Measurements from ENCODE around the gene CAMKK1. TPM values are rescaled to one million over a fixed set of nuclear protein-coding genes. Genes with fewer than 3 reads are reported as not detected.

CAMKK1 gene
- polyA plus RNA-seq, 2 of the 4 experiments (the other 2 are of a cell fraction) = 6.9 to 14.8 TPM

- WGBS (ENCODE audit: missing lambda C conversion rate) = 82% methylated on average over 4 of the region's 4 CpGs
- Histone ChIP-seq H3K4me3 (no peak overlapping the region), H3K9me3 (no peaks in the 10 kb centered on the region), H3K27ac (no peak overlapping the region), H3K4me1 (no peaks in the 10 kb centered on the region), H3K4me2 (no peak overlapping the region)
- FAIRE-seq (no peak), ATAC-seq (no peak), DNase-seq (ENCODE audit: low read depth in 1 of 2, low spot score in 1 of 2) (no peak)
- CTCF ChIA-PET = interaction anchor here (0.6 to 12.7 kb wide), 21 partner anchors 10 to 320 kb away, joined by 3 to 491 read pairs (median 7); partner anchors contain the start of genes HASPIN and NCBP3
- TF ChIP-seq CTCF (IDR thresholded peaks at IDR 0.05) (no peak), KDM1A (IDR thresholded peaks at IDR 0.05; ENCODE audit: low read depth) (no peak), ZNF302 (CRISPR knock-in tag; IDR thresholded peaks at IDR 0.05) (no peak), EHF (CRISPR knock-in tag; IDR thresholded peaks at IDR 0.05) (no peak)
- POLR2A ChIA-PET = interaction anchor here (0.8 kb wide), 1 partner anchor 19 kb away, joined by 3 read pairs; no protein-coding TSS in a partner anchor
These were observed 66.7 kb downstream of the CAMKK1 start for GRCh38 chr17:3826191-3826590.

GRCh38 chr17:3821101-3821500 is 71.8 kb downstream of the CAMKK1 start:
- CTCF ChIA-PET = interaction anchor here (0.7 to 12.7 kb wide), 4 partner anchors 8 to 88 kb away, joined by 4 to 491 read pairs (median 5); no protein-coding TSS in a partner anchor
- WGBS (ENCODE audit: missing lambda C conversion rate) = 96% methylated on average over 9 of the region's 9 CpGs
- TF ChIP-seq TP53 (CRISPR knock-in tag; IDR thresholded peaks at IDR 0.05) = no peak
- TF ChIP-seq CEBPB (IDR thresholded peaks at IDR 0.05) = no peak
- TF ChIP-seq CBX2 (IDR thresholded peaks at IDR 0.05; ENCODE audit: borderline replicate concordance, low read depth) = no peak
- no peak for TF ChIP-seq USF2 (IDR thresholded peaks at IDR 0.05)
- TF ChIP-seq MAFK (IDR thresholded peaks at IDR 0.05; ENCODE audit: partially characterized antibody) = no peak
- TF ChIP-seq HEYL (CRISPR knock-in tag; IDR thresholded peaks at IDR 0.05) = no peak
- no peak for TF ChIP-seq ZNF302 (CRISPR knock-in tag; IDR thresholded peaks at IDR 0.05)
- TF ChIP-seq JUN (IDR thresholded peaks at IDR 0.05) = no peak

GRCh38 chr17:3818786-3819185 is 74.1 kb downstream of the CAMKK1 start:
- FAIRE-seq = peak; percentile 54
- no peak for DNase-seq (ENCODE audit: low read depth in 1 of 2, low spot score in 1 of 2)
- Histone ChIP-seq H3K27ac (no peak overlapping the region), H3K9me3 (no peaks in the 10 kb centered on the region), H3K4me2 (no peak overlapping the region), H3K4me1 (no peaks in the 10 kb centered on the region), H3K4me3 (no peak overlapping the region)
- ChIA-PET POLR2A (no interaction called here), CTCF (interaction anchor here (5.4 to 16.6 kb wide), 2 partner anchors 8 to 83 kb away, joined by 33 to 303 read pairs; no protein-coding TSS in a partner anchor)
- WGBS (ENCODE audit: missing lambda C conversion rate) = 79% methylated on average over 6 of the region's 6 CpGs
- no peak for ATAC-seq
- no peak for TF ChIP-seq NR3C1 (IDR thresholded peaks at IDR 0.05)
- TF ChIP-seq CTCF (IDR thresholded peaks at IDR 0.05) = no peak
- no peak for TF ChIP-seq NFE2L2 (conservative IDR thresholded peaks at IDR 0.05; ENCODE audit: low read length)
- TF ChIP-seq E2F6 (IDR thresholded peaks at IDR 0.05; ENCODE audit: borderline replicate concordance, low read depth) = no peak
- TF ChIP-seq REST (IDR thresholded peaks at IDR 0.05) = no peak
- no peak for TF ChIP-seq FOXS1 (CRISPR knock-in tag; IDR thresholded peaks at IDR 0.05)
- TF ChIP-seq ZSCAN20 (CRISPR knock-in tag; IDR thresholded peaks at IDR 0.05) = no peak
- no peak for TF ChIP-seq RFX5 (IDR thresholded peaks at IDR 0.05)
- no peak for TF ChIP-seq POLR2AphosphoS2 (conservative IDR thresholded peaks at IDR 0.05; ENCODE audit: low read length)
- TF ChIP-seq USF2 (IDR thresholded peaks at IDR 0.05) = no peak
- no peak for TF ChIP-seq JUNB (IDR thresholded peaks at IDR 0.05)
- TF ChIP-seq BHLHE40 (IDR thresholded peaks at IDR 0.05; ENCODE audit: low read depth, low read length) = no peak
- no peak for TF ChIP-seq PBX3 (IDR thresholded peaks at IDR 0.05)
- TF ChIP-seq HOXB13 (CRISPR knock-in tag; IDR thresholded peaks at IDR 0.05; ENCODE audit: low read depth) = no peak

More at GRCh38 chr17:3821101-3821500, 71.8 kb downstream of the CAMKK1 start:
- H3K4me3 ChIP-seq = no peak overlapping the region
- no peaks in the 10 kb centered on the region for H3K9me3 ChIP-seq
- H3K4me2 ChIP-seq = no peak overlapping the region
- no peak overlapping the region for H3K27ac ChIP-seq
- POLR2A ChIA-PET = no interaction called here
- DNase-seq (ENCODE audit: low read depth in 1 of 2, low spot score in 1 of 2) (no peak), ATAC-seq (no peak), FAIRE-seq (peak; percentile 54)
- H3K4me1 ChIP-seq = no peaks in the 10 kb centered on the region
